Mucosa of stomach (tissue), 1 donor: ENCODE measurements around the gene KIFC3.

ENCODE experiments used
- H3K27me3 ChIP-seq: one replicate; pipeline ENCODE4 v1.7.0; 2013; ENCODE audit warnings: mild to moderate bottlenecking, low read length; ENCODE audit not compliant: control insufficient read depth, insufficient read depth
- H3K36me3 ChIP-seq: one replicate; pipeline ENCODE4 v1.7.0; 2013; ENCODE audit warnings: low read length; ENCODE audit not compliant: control insufficient read depth, insufficient read depth
- H3K4me1 ChIP-seq: one replicate; pipeline ENCODE4 v1.7.0; 2013; ENCODE audit warnings: mild to moderate bottlenecking, low read length; ENCODE audit not compliant: control insufficient read depth, insufficient read depth
- H3K4me3 ChIP-seq: one replicate; pipeline ENCODE4 v1.7.0; 2013; ENCODE audit warnings: low read length
- H3K9ac ChIP-seq: one replicate; pipeline ENCODE4 v1.7.0; 2013; ENCODE audit warnings: mild to moderate bottlenecking, low read length, moderate library complexity
- H3K9me3 ChIP-seq: one replicate; pipeline ENCODE4 v1.7.0; 2013; ENCODE audit warnings: mild to moderate bottlenecking, low read length, moderate library complexity; ENCODE audit not compliant: control insufficient read depth
- donor health status: Pancreatic carcinoma.

KIFC3 gene

GRCh38 chr16:57763285-57764005 lies 38.8 kb downstream of the KIFC3 start:
- Histone ChIP-seq H3K4me1 (no peaks in the 10 kb centered on the region), H3K27me3 (no peaks in the 10 kb centered on the region), H3K9ac (no peak overlapping the region), H3K9me3 (no peaks in the 10 kb centered on the region), H3K4me3 (no peak overlapping the region), H3K36me3 (no peaks in the 10 kb centered on the region)

- no peak overlapping the region for H3K9ac ChIP-seq
- H3K4me3 ChIP-seq, result no peak overlapping the region
- no peaks in the 10 kb centered on the region for H3K27me3 ChIP-seq
- no peaks in the 10 kb centered on the region for H3K9me3 ChIP-seq
- H3K36me3 ChIP-seq, result no peaks in the 10 kb centered on the region
- H3K4me1 ChIP-seq, result no peaks in the 10 kb centered on the region
These were observed 39.8 kb downstream of the KIFC3 start for GRCh38 chr16:57762365-57763040.

GRCh38 chr16:57761957-57762356 lies 40.3 kb downstream of the KIFC3 start:
- Histone ChIP-seq H3K36me3 (no peaks in the 10 kb centered on the region), H3K4me3 (no peak overlapping the region), H3K27me3 (no peaks in the 10 kb centered on the region), H3K9me3 (no peaks in the 10 kb centered on the region), H3K9ac (no peak overlapping the region), H3K4me1 (no peaks in the 10 kb centered on the region)

- Histone ChIP-seq H3K36me3 (no peaks in the 10 kb centered on the region), H3K4me1 (no peaks in the 10 kb centered on the region), H3K9ac (no peak overlapping the region), H3K4me3 (no peak overlapping the region), H3K9me3 (no peaks in the 10 kb centered on the region), H3K27me3 (no peaks in the 10 kb centered on the region)
These were observed 41.0 kb downstream of the KIFC3 start for GRCh38 chr16:57761301-57761700.

GRCh38 chr16:57760357-57761160 lies 41.7 kb downstream of the KIFC3 start:
- Histone ChIP-seq H3K9ac (no peak overlapping the region), H3K4me1 (no peaks in the 10 kb centered on the region), H3K9me3 (no peaks in the 10 kb centered on the region), H3K4me3 (no peak overlapping the region), H3K36me3 (no peaks in the 10 kb centered on the region), H3K27me3 (no peaks in the 10 kb centered on the region)

GRCh38 chr16:57759541-57760356 lies 42.5 kb downstream of the KIFC3 start:
- no peaks in the 10 kb centered on the region for H3K9me3 ChIP-seq
- no peak overlapping the region for H3K9ac ChIP-seq
- H3K36me3 ChIP-seq, result no peaks in the 10 kb centered on the region
- no peaks in the 10 kb centered on the region for H3K4me1 ChIP-seq
- no peaks in the 10 kb centered on the region for H3K27me3 ChIP-seq
- H3K4me3 ChIP-seq, result no peak overlapping the region

GRCh38 chr16:57759131-57759530 lies 43.2 kb downstream of the KIFC3 start:
- no peak overlapping the region for H3K4me3 ChIP-seq
- H3K4me1 ChIP-seq, result no peaks in the 10 kb centered on the region
- H3K9ac ChIP-seq, result no peak overlapping the region
- no peaks in the 10 kb centered on the region for H3K36me3 ChIP-seq
- no peaks in the 10 kb centered on the region for H3K9me3 ChIP-seq
- no peaks in the 10 kb centered on the region for H3K27me3 ChIP-seq

GRCh38 chr16:57758331-57759117 lies 43.8 kb downstream of the KIFC3 start:
- Histone ChIP-seq H3K36me3 (no peaks in the 10 kb centered on the region), H3K27me3 (no peaks in the 10 kb centered on the region), H3K4me1 (no peaks in the 10 kb centered on the region), H3K9me3 (no peaks in the 10 kb centered on the region), H3K4me3 (no peak overlapping the region), H3K9ac (no peak overlapping the region)

GRCh38 chr16:57757883-57758282 lies 44.4 kb downstream of the KIFC3 start:
- Histone ChIP-seq H3K4me3 (no peak overlapping the region), H3K36me3 (no peaks in the 10 kb centered on the region)

GRCh38 chr16:57757326-57757786 lies 44.9 kb downstream of the KIFC3 start:
- H3K36me3 ChIP-seq, result no peaks in the 10 kb centered on the region

More at GRCh38 chr16:57757883-57758282, 44.4 kb downstream of the KIFC3 start:
- Histone ChIP-seq H3K27me3 (no peaks in the 10 kb centered on the region), H3K9me3 (no peaks in the 10 kb centered on the region), H3K4me1 (no peaks in the 10 kb centered on the region), H3K9ac (no peak overlapping the region)

More at GRCh38 chr16:57757326-57757786, 44.9 kb downstream of the KIFC3 start:
- H3K9ac ChIP-seq, result no peak overlapping the region
- no peaks in the 10 kb centered on the region for H3K4me1 ChIP-seq
- H3K9me3 ChIP-seq, result no peaks in the 10 kb centered on the region
- no peak overlapping the region for H3K4me3 ChIP-seq
- H3K27me3 ChIP-seq, result no peaks in the 10 kb centered on the region
